Measurements from ENCODE around the gene KIF26B.

KIF26B gene

GRCh38 chr1:245591346-245592188 lies 436.8 kb downstream of the KIF26B start:
- H3K9ac ChIP-seq (ENCODE audit: low read length) = no peak overlapping the region
- no peaks in the 10 kb centered on the region for H3K27me3 ChIP-seq (ENCODE audit: insufficient read depth, low read length)
- H3K79me2 ChIP-seq (ENCODE audit: insufficient read depth, low read length) = no peaks in the 10 kb centered on the region
- no peak overlapping the region for H3K4me2 ChIP-seq (ENCODE audit: low read length)
- no peaks in the 10 kb centered on the region for H3K4me1 ChIP-seq (ENCODE audit: insufficient read depth, low read length, severe bottlenecking)
- TF ChIP-seq CTCF (IDR thresholded peaks at IDR 0.05; ENCODE audit: low read length) = no peak
- no peak for TF ChIP-seq EZH2 (IDR thresholded peaks at IDR 0.05; ENCODE audit: borderline replicate concordance, low read length)
- H3K4me3 ChIP-seq (ENCODE audit: low read depth, low read length, poor library complexity, severe bottlenecking) = no peak overlapping the region
- H3K9me3 ChIP-seq (ENCODE audit: low read length) = no peaks in the 10 kb centered on the region
- no peaks in the 10 kb centered on the region for H4K20me1 ChIP-seq (ENCODE audit: insufficient read depth, low read length)
- no peaks in the 10 kb centered on the region for H3F3A ChIP-seq (ENCODE audit: insufficient read depth, low read length)
- no peak overlapping the region for H3K27ac ChIP-seq (ENCODE audit: low read depth, low read length, poor library complexity, severe bottlenecking)
- no peaks in the 10 kb centered on the region for H3K36me3 ChIP-seq (ENCODE audit: insufficient read depth, low read length)
- no peaks in the 10 kb centered on the region for H3K9me2 ChIP-seq (ENCODE audit: low read depth, low read length)
- no peak overlapping the region for H2AFZ ChIP-seq (ENCODE audit: low read length)

- Histone ChIP-seq H3K27ac (ENCODE audit: low read depth, low read length, poor library complexity, severe bottlenecking) (no peak overlapping the region), H3K4me1 (ENCODE audit: insufficient read depth, low read length, severe bottlenecking) (no peaks in the 10 kb centered on the region), H3K36me3 (ENCODE audit: insufficient read depth, low read length) (no peaks in the 10 kb centered on the region), H4K20me1 (ENCODE audit: insufficient read depth, low read length) (no peaks in the 10 kb centered on the region), H3K4me2 (ENCODE audit: low read length) (no peak overlapping the region), H3F3A (ENCODE audit: insufficient read depth, low read length) (no peaks in the 10 kb centered on the region), H3K9me3 (ENCODE audit: low read length) (no peaks in the 10 kb centered on the region), H3K4me3 (ENCODE audit: low read depth, low read length, poor library complexity, severe bottlenecking) (no peak overlapping the region), H2AFZ (ENCODE audit: low read length) (no peak overlapping the region), H3K27me3 (ENCODE audit: insufficient read depth, low read length) (no peaks in the 10 kb centered on the region), H3K9ac (ENCODE audit: low read length) (no peak overlapping the region), H3K79me2 (ENCODE audit: insufficient read depth, low read length) (no peaks in the 10 kb centered on the region), H3K9me2 (ENCODE audit: low read depth, low read length) (no peaks in the 10 kb centered on the region)
- TF ChIP-seq CTCF (IDR thresholded peaks at IDR 0.05; ENCODE audit: low read length) = no peak
- TF ChIP-seq EZH2 (IDR thresholded peaks at IDR 0.05; ENCODE audit: borderline replicate concordance, low read length) = no peak
These were observed 437.3 kb downstream of the KIF26B start for GRCh38 chr1:245592189-245592460.

- Histone ChIP-seq H3K27ac (ENCODE audit: low read depth, low read length, poor library complexity, severe bottlenecking) (no peak overlapping the region), H2AFZ (ENCODE audit: low read length) (no peak overlapping the region)
These were observed 443.9 kb downstream of the KIF26B start for GRCh38 chr1:245598524-245599305.

More at GRCh38 chr1:245598524-245599305, 443.9 kb downstream of the KIF26B start:
- no peaks in the 10 kb centered on the region for H3K9me3 ChIP-seq (ENCODE audit: low read length)
- no peaks in the 10 kb centered on the region for H3K36me3 ChIP-seq (ENCODE audit: insufficient read depth, low read length)
- no peaks in the 10 kb centered on the region for H4K20me1 ChIP-seq (ENCODE audit: insufficient read depth, low read length)
- H3K4me3 ChIP-seq (ENCODE audit: low read depth, low read length, poor library complexity, severe bottlenecking) = no peak overlapping the region
- H3K27me3 ChIP-seq (ENCODE audit: insufficient read depth, low read length) = no peaks in the 10 kb centered on the region; the same call in 1 of the 2 replicates
- H3F3A ChIP-seq (ENCODE audit: insufficient read depth, low read length) = no peaks in the 10 kb centered on the region
- H3K79me2 ChIP-seq (ENCODE audit: insufficient read depth, low read length) = no peaks in the 10 kb centered on the region
- no peak overlapping the region for H3K9ac ChIP-seq (ENCODE audit: low read length)
- no peak for TF ChIP-seq CTCF (IDR thresholded peaks at IDR 0.05; ENCODE audit: low read length)
- TF ChIP-seq EZH2 (IDR thresholded peaks at IDR 0.05; ENCODE audit: borderline replicate concordance, low read length) = no peak
- no peaks in the 10 kb centered on the region for H3K9me2 ChIP-seq (ENCODE audit: low read depth, low read length)
- H3K4me2 ChIP-seq (ENCODE audit: low read length) = no peak overlapping the region
- H3K4me1 ChIP-seq (ENCODE audit: insufficient read depth, low read length, severe bottlenecking) = no peaks in the 10 kb centered on the region
